KMS-11 (cell line): ENCODE measurements around the gene SLC16A5.

Source experiments
- H2AFZ ChIP-seq: fragments of 200-600 bp; sonication (generic); 2 replicates; pipeline ENCODE4 v1.6.1; 2016; ENCODE audit warnings: antibody characterized with exemption, mixed run types, low read depth
- H3K27ac ChIP-seq: fragments of 200-600 bp; sonication (generic); 2 replicates; pipeline ENCODE4 v1.6.1; 2016; ENCODE audit warnings: mild to moderate bottlenecking, mixed run types
- H3K27me3 ChIP-seq: fragments of 200-600 bp; sonication (generic); 2 replicates; pipeline ENCODE4 v1.6.1; 2017; ENCODE audit warnings: mild to moderate bottlenecking, low read depth, mixed run types, moderate library complexity; ENCODE audit not compliant: insufficient read depth
- H3K36me3 ChIP-seq: fragments of 200-600 bp; sonication (generic); 2 replicates; pipeline ENCODE4 v1.6.1; 2017; ENCODE audit warnings: mild to moderate bottlenecking, mixed run types; ENCODE audit not compliant: insufficient read depth
- H3K4me1 ChIP-seq: fragments of 200-600 bp; sonication (generic); 2 replicates; pipeline ENCODE4 v1.6.1; 2016; ENCODE audit warnings: mild to moderate bottlenecking, low read depth, mixed run types; ENCODE audit not compliant: poor library complexity, severe bottlenecking
- H3K4me2 ChIP-seq: fragments of 200-600 bp; sonication (generic); 2 replicates; pipeline ENCODE4 v1.7.0; 2016; ENCODE audit warnings: mild to moderate bottlenecking, mixed run types
- H3K4me3 ChIP-seq: fragments of 200-600 bp; sonication (generic); IDR thresholded peaks from 2 replicates; pipeline ENCODE4 v1.6.1; 2017; ENCODE audit warnings: low read depth, low read length, mixed read lengths; ENCODE audit not compliant: insufficient read depth
- H3K79me2 ChIP-seq: fragments of 200-600 bp; sonication (generic); 2 replicates; pipeline ENCODE4 v1.6.1; 2016; ENCODE audit warnings: low read depth, mixed run types; ENCODE audit not compliant: insufficient read depth
- H3K9ac ChIP-seq: fragments of 200-600 bp; sonication (generic); 2 replicates; pipeline ENCODE4 v1.6.1; 2016; ENCODE audit warnings: mild to moderate bottlenecking, mixed run types
- H4K20me1 ChIP-seq: fragments of 200-600 bp; sonication (generic); 2 replicates; pipeline ENCODE4 v1.6.1; 2016; ENCODE audit warnings: mild to moderate bottlenecking, mixed run types; ENCODE audit not compliant: insufficient read depth
- CTCF ChIP-seq: fragments of 200-600 bp; sonication (generic); conservative IDR thresholded peaks from 2 replicates; pipeline ENCODE4 v1.6.1; 2017; ENCODE audit warnings: low read depth, mild to moderate bottlenecking, antibody characterized with exemption, low read length, moderate library complexity, mixed read lengths

SLC16A5 gene

DNA sequence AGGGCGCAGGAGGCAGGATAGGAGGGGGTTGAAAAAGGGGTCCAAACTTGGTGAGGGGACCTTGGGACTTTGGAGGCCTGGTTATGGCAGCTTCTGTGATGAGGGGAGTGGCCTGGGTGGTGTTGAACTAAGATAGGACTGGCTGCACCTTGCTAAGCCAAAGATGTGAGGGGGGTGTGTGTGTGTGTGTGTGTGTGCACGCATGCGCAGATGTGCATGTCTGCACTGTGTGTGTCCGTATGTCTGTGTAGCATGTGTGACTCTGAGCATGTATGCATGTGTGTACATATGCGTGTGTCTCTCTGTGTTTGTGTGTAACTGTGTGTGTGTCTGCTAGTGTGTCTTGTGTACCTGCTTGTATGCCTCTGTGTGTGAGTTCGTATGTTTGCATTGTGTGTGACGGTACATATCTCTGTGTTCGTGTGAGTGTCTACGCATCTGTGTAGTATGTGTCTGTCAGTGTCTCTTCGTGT is 4.1 kb downstream of the SLC16A5 start:
- Histone ChIP-seq H3K79me2 (no peaks in the 10 kb centered on the region), H3K36me3 (no peaks in the 10 kb centered on the region), H3K27me3 (no peaks in the 10 kb centered on the region), H3K4me3 (no peak overlapping the region), H3K27ac (no peak overlapping the region), H3K4me2 (no peak overlapping the region), H3K4me1 (no peaks in the 10 kb centered on the region), H4K20me1 (no peaks in the 10 kb centered on the region), H3K9ac (no peak overlapping the region), H2AFZ (no peak overlapping the region)
- TF ChIP-seq CTCF: no peak

- no peaks in the 10 kb centered on the region for H3K36me3 ChIP-seq
- H3K4me1 ChIP-seq: no peaks in the 10 kb centered on the region
- no peak overlapping the region for H3K9ac ChIP-seq
- no peak overlapping the region for H3K27ac ChIP-seq
- no peak overlapping the region for H3K4me2 ChIP-seq
- TF ChIP-seq CTCF: no peak
- no peaks in the 10 kb centered on the region for H3K79me2 ChIP-seq
- no peak overlapping the region for H3K4me3 ChIP-seq
- no peaks in the 10 kb centered on the region; the same call in 1 of the 2 replicates for H3K27me3 ChIP-seq
- no peak overlapping the region for H2AFZ ChIP-seq
- H4K20me1 ChIP-seq: no peaks in the 10 kb centered on the region
These were observed 5.9 kb downstream of the SLC16A5 start for GRCh38 chr17:75093548-75094158.

GRCh38 chr17:75094871-75095399 is 7.2 kb downstream of the SLC16A5 start:
- H4K20me1 ChIP-seq: no peaks in the 10 kb centered on the region
- no peaks in the 10 kb centered on the region for H3K4me1 ChIP-seq
- H2AFZ ChIP-seq: no peak overlapping the region
- TF ChIP-seq CTCF: no peak
- H3K36me3 ChIP-seq: no peaks in the 10 kb centered on the region
- no peak overlapping the region for H3K27ac ChIP-seq
- H3K4me2 ChIP-seq: no peak overlapping the region
- no peak overlapping the region for H3K9ac ChIP-seq
- no peaks in the 10 kb centered on the region; the same call in 1 of the 2 replicates for H3K27me3 ChIP-seq
- H3K79me2 ChIP-seq: no peaks in the 10 kb centered on the region
- no peak overlapping the region for H3K4me3 ChIP-seq

- Histone ChIP-seq H4K20me1 (no peaks in the 10 kb centered on the region), H3K27ac (no peak overlapping the region), H3K27me3 (no peaks in the 10 kb centered on the region; the same call in 1 of the 2 replicates), H3K9ac (no peak overlapping the region), H3K4me2 (no peak overlapping the region), H3K4me1 (no peaks in the 10 kb centered on the region), H2AFZ (no peak overlapping the region), H3K36me3 (no peaks in the 10 kb centered on the region), H3K79me2 (no peaks in the 10 kb centered on the region), H3K4me3 (no peak overlapping the region)
- TF ChIP-seq CTCF: no peak
These were observed 8.4 kb downstream of the SLC16A5 start for GRCh38 chr17:75096082-75096625.
